ENCODE measurements around the gene MLF2.

Gene MLF2

GRCh38 chr12:6777386-6777785 lies 24.4 kb upstream of the MLF2 start:
- DNase-seq: no peak

GRCh38 chr12:6775185-6776174 lies 22.5 kb upstream of the MLF2 start:
- no peak for DNase-seq

GRCh38 chr12:6774499-6775062 lies 21.6 kb upstream of the MLF2 start:
- no peak for DNase-seq

GRCh38 chr12:6773590-6774351 lies 20.8 kb upstream of the MLF2 start:
- peak; percentile 33 for DNase-seq

GRCh38 chr12:6772726-6773589 lies 20.0 kb upstream of the MLF2 start:
- DNase-seq: no peak

- peak; percentile 41 for DNase-seq
Measured at GRCh38 chr12:6772331-6772695, 19.4 kb upstream of the MLF2 start, which contains the start of gene LAG3. TSS of gene LAG3 (plus strand) at chr12:6772520. CDS start at chr12:6772853, 333 bp downstream.

- DNase-seq: no peak
Measured at GRCh38 chr12:6771509-6772330, 18.8 kb upstream of the MLF2 start.

GRCh38 chr12:6771091-6771495 lies 18.2 kb upstream of the MLF2 start:
- no peak for DNase-seq

- DNase-seq: no peak
Measured at GRCh38 chr12:6770600-6770999, 17.7 kb upstream of the MLF2 start.

GRCh38 chr12:6770094-6770493 lies 17.2 kb upstream of the MLF2 start:
- no peak for DNase-seq

GRCh38 chr12:6769666-6770065 lies 16.7 kb upstream of the MLF2 start:
- DNase-seq: no peak

- no peak for DNase-seq
Measured at GRCh38 chr12:6768990-6769389, 16.0 kb upstream of the MLF2 start.

GRCh38 chr12:6768437-6768914 lies 15.5 kb upstream of the MLF2 start:
- DNase-seq: no peak

- DNase-seq: no peak
Measured at GRCh38 chr12:6767353-6768319, 14.7 kb upstream of the MLF2 start.

- DNase-seq: peak; percentile 67
Measured at GRCh38 chr12:6766651-6767349, 13.9 kb upstream of the MLF2 start.

- DNase-seq: no peak
Measured at GRCh38 chr12:6765634-6766581, 13.0 kb upstream of the MLF2 start, which contains the start of gene PTMS. TSS of gene PTMS (plus strand) at chr12:6766363. CDS start at chr12:6766706, 343 bp downstream.

- no peak for DNase-seq
Measured at GRCh38 chr12:6765048-6765633, 12.2 kb upstream of the MLF2 start.
